GM08714 (cell line): Measurements from ENCODE around the gene TRA2B.
"Not testable (repeated sequence)": the region's sequence is repeated elsewhere in the genome, so short reads cannot be mapped to it uniquely, and the experiment has no call there.

Experiments used
- H3K4me3 ChIP-seq: fragments of 200-500 bp; sonication (Bioruptor generic); 2 replicates; pipeline ENCODE4 v1.5.1; 2014; ENCODE audit warnings: mild to moderate bottlenecking, low read length, inconsistent platforms
- ZNF274 ChIP-seq: IDR thresholded peaks from 2 replicates; pipeline ENCODE4 v1.6.1; 2012; ENCODE audit warnings: mild to moderate bottlenecking, low read depth, low read length

TRA2B gene

GRCh38 chr3:185926445-185926844, 11.4 kb downstream of the TRA2B start:
- no peak overlapping the region for H3K4me3 ChIP-seq
- no peak for TF ChIP-seq ZNF274

- TF ChIP-seq ZNF274 = no peak
- no peak overlapping the region for H3K4me3 ChIP-seq
These were observed 12.5 kb downstream of the TRA2B start for GRCh38 chr3:185925353-185925752.

- no peak overlapping the region for H3K4me3 ChIP-seq
- no peak for TF ChIP-seq ZNF274
These were observed 13.4 kb downstream of the TRA2B start for GRCh38 chr3:185924375-185924774.

- H3K4me3 ChIP-seq = no peak overlapping the region
- no peak for TF ChIP-seq ZNF274
These were observed 17.6 kb downstream of the TRA2B start for GRCh38 chr3:185920184-185920583.

- no peak for TF ChIP-seq ZNF274
- no peak overlapping the region for H3K4me3 ChIP-seq
These were observed 21.6 kb downstream of the TRA2B start for GRCh38 chr3:185916042-185916833.

GRCh38 chr3:185915642-185916041, 22.2 kb downstream of the TRA2B start:
- no peak for TF ChIP-seq ZNF274
- no peak overlapping the region for H3K4me3 ChIP-seq

GRCh38 chr3:185914911-185915629, 22.7 kb downstream of the TRA2B start:
- no peak overlapping the region for H3K4me3 ChIP-seq
- no peak for TF ChIP-seq ZNF274

- TF ChIP-seq ZNF274 = no peak
- H3K4me3 ChIP-seq = no peak overlapping the region
These were observed 24.6 kb downstream of the TRA2B start for GRCh38 chr3:185912929-185913901.

- H3K4me3 ChIP-seq = no peak overlapping the region
- no peak for TF ChIP-seq ZNF274
These were observed 25.3 kb downstream of the TRA2B start for GRCh38 chr3:185912512-185912911.

- not testable (repeated sequence) for H3K4me3 ChIP-seq
These were observed 26.8 kb downstream of the TRA2B start for GRCh38 chr3:185911076-185911448.

- H3K4me3 ChIP-seq = not testable (repeated sequence)
These were observed 27.3 kb downstream of the TRA2B start for GRCh38 chr3:185910322-185911075.

GRCh38 chr3:185909913-185910312, 27.9 kb downstream of the TRA2B start:
- not testable (repeated sequence) for H3K4me3 ChIP-seq

- TF ChIP-seq ZNF274 = no peak
- H3K4me3 ChIP-seq = no peak overlapping the region
These were observed 37.6 kb downstream of the TRA2B start for GRCh38 chr3:185900228-185900627.

- H3K4me3 ChIP-seq = no peak overlapping the region
- TF ChIP-seq ZNF274 = no peak
These were observed 41.2 kb downstream of the TRA2B start for GRCh38 chr3:185896636-185897035.
